CD4-positive, alpha-beta T cell (primary cell): ENCODE results near the gene CAPN10. TPM values are rescaled to one million over a fixed set of nuclear protein-coding genes. Genes with fewer than 3 reads are reported as not detected.

Experiments used
- ATAC-seq: fragments of 200-7000 bp; cut with Tn5 transposase; one replicate; pipeline ENCODE4 v1.10.0; 2022; ENCODE audit warnings: mild to moderate bottlenecking; ENCODE audit not compliant: poor library complexity
- CTCF ChIA-PET: fragments of 350-600 bp; sonication (Branson Sonifier 250); formaldehyde crosslinking; loops from one replicate; lab custom pipeline; 2021; ENCODE audit warnings: antibody characterized with exemption, inconsistent platforms; lab: Charles Lee
- POLR2A ChIA-PET: fragments of 350-600 bp; sonication (Branson Sonifier 250); formaldehyde crosslinking; loops from one replicate; lab custom pipeline; 2021; ENCODE audit warnings: antibody characterized with exemption, inconsistent platforms; lab: Charles Lee
- DNase-seq, 14 experiments: peaks; one replicate each; pipeline ENCODE4 v3.0.0-alpha.2; 2013 to 2020; ENCODE audit warnings: mixed read lengths in 2 of 14
- H3K27ac ChIP-seq, 2 donors: one replicate each; pipeline versions ENCODE4 v1.5.1 to v1.7.0; 2013; ENCODE audit warnings: low read length in 2 of 2, low read depth in 1 of 2, mild to moderate bottlenecking in 1 of 2
- H3K27me3 ChIP-seq, 2 experiments: 1 replicate in 1 of 2; 2 replicates in 1 of 2; pipeline versions ENCODE4 v1.6.1 to v1.7.0; 2013; ENCODE audit warnings: low read length in 2 of 2, control low read depth in 1 of 2, mild to moderate bottlenecking in 1 of 2, moderate library complexity in 1 of 2; ENCODE audit not compliant: insufficient read depth in 2 of 2, control insufficient read depth in 1 of 2
- H3K36me3 ChIP-seq: one replicate; pipeline ENCODE4 v1.6.1; 2013; ENCODE audit warnings: low read length, control low read depth; ENCODE audit not compliant: insufficient read depth
- H3K4me1 ChIP-seq: one replicate; pipeline ENCODE4 v1.6.1; 2013; ENCODE audit warnings: low read length, control low read depth; ENCODE audit not compliant: insufficient read depth
- H3K4me3 ChIP-seq: one replicate; pipeline ENCODE4 v1.5.1; 2013; ENCODE audit warnings: mild to moderate bottlenecking, low read length, moderate library complexity
- H3K9me3 ChIP-seq, 2 experiments: 1 replicate in 1 of 2; 2 replicates in 1 of 2; pipeline versions ENCODE4 v1.6.1 to v1.7.0; 2013; ENCODE audit warnings: low read length in 2 of 2, mild to moderate bottlenecking in 2 of 2, control low read depth in 1 of 2, moderate library complexity in 1 of 2; ENCODE audit not compliant: control insufficient read depth in 1 of 2, insufficient read depth in 1 of 2
- H3K27ac Mint-ChIP-seq: one replicate; pipeline ENCODE4 v1.8.0; 2020; ENCODE audit warnings: mixed read lengths
- H3K27me3 Mint-ChIP-seq: one replicate; pipeline ENCODE4 v1.8.0; 2021; ENCODE audit warnings: mixed read lengths
- H3K36me3 Mint-ChIP-seq: one replicate; pipeline ENCODE4 v1.8.0; 2021; ENCODE audit warnings: low read depth, mixed read lengths
- H3K4me1 Mint-ChIP-seq: one replicate; pipeline ENCODE4 v1.8.0; 2021; ENCODE audit warnings: low read depth, mixed read lengths
- H3K4me3 Mint-ChIP-seq: one replicate; pipeline ENCODE4 v1.8.0; 2020; ENCODE audit warnings: mild to moderate bottlenecking, mixed read lengths
- H3K9me3 Mint-ChIP-seq: one replicate; pipeline ENCODE4 v1.8.0; 2020; ENCODE audit warnings: mixed read lengths
- CTCF ChIP-seq: fragments of 200-600 bp; IDR thresholded peaks from one replicate; pipeline ENCODE4 v1.8.0; 2022; ENCODE audit warnings: antibody characterized with exemption, mild to moderate bottlenecking
- intact Hi-C, 2 experiments: fragments of 100-400 bp; cut with DNase I in 1 of 2; cut with micrococcal nuclease in 1 of 2; formaldehyde crosslinking; loops; one replicate each; pipeline versions ENCODE4 v1.15.1 to v1.9.0; 2023 to 2025; cut with DNase I, micrococcal nuclease
- total RNA-seq, 174 experiments: library from RNA in 2 of 174; stranded (reverse) in 2 of 174; gene quantifications; one replicate each; pipeline ENCODE4 v1.2.3 and lab custom pipeline; 2021 to 2026

CAPN10 gene
- total RNA-seq, 2 experiments from 2014 or later, result 40.6 to 42.1 TPM

- ATAC-seq (no peak), DNase-seq (no peak)
- Histone ChIP-seq H3K4me1 (peaks cover 70% of the 10 kb centered on the region), H3K36me3 (peaks cover 74% of the 10 kb centered on the region), H3K4me3 (no peak overlapping the region), H3K27me3 (no peaks in the 10 kb centered on the region), H3K27ac (no peak overlapping the region), H3K9me3 (no peaks in the 10 kb centered on the region)
- intact Hi-C loops, result no loop called here
- Mint-ChIP-seq H3K4me1 (peaks cover 30% of the 10 kb centered on the region), H3K9me3 (no peaks in the 10 kb centered on the region), H3K4me3 (no peak overlapping the region), H3K27ac (no peak overlapping the region), H3K36me3 (peaks cover 47% of the 10 kb centered on the region), H3K27me3 (no peaks in the 10 kb centered on the region)
- CTCF ChIA-PET, result interaction anchor here (2.1 kb wide), 1 partner anchor 9 kb away, joined by 5 read pairs; no protein-coding TSS in a partner anchor
- POLR2A ChIA-PET, result interaction anchor here (3.1 kb wide), 1 partner anchor 11 kb away, joined by 16 read pairs; the partner anchor contains the start of gene CAPN10
- TF ChIP-seq CTCF, result no peak
Observed at GRCh38 chr2:240575101-240575965, 11.2 kb upstream of the CAPN10 start.

GRCh38 chr2:240576036-240576435 lies 10.5 kb upstream of the CAPN10 start:
- POLR2A ChIA-PET, result interaction anchor here (1.1 to 3.1 kb wide), 2 partner anchors 7 to 10 kb away, joined by 3 to 16 read pairs; partner anchors contain the start of gene CAPN10
- CTCF ChIA-PET, result interaction anchor here (1.9 to 2.1 kb wide), 2 partner anchors 10 to 19 kb away, joined by 4 to 5 read pairs; no protein-coding TSS in a partner anchor
- H3K36me3 Mint-ChIP-seq, result peaks cover 43% of the 10 kb centered on the region

More at GRCh38 chr2:240576036-240576435, 10.5 kb upstream of the CAPN10 start:
- H3K36me3 ChIP-seq, result peaks cover 71% of the 10 kb centered on the region
- no peak for TF ChIP-seq CTCF
- H3K27ac Mint-ChIP-seq, result no peak overlapping the region
- H3K27me3 Mint-ChIP-seq, result no peaks in the 10 kb centered on the region
- H3K4me3 ChIP-seq, result no peak overlapping the region
- no peaks in the 10 kb centered on the region for H3K27me3 ChIP-seq
- H3K9me3 Mint-ChIP-seq, result no peaks in the 10 kb centered on the region
- no peak for DNase-seq
- H3K4me1 ChIP-seq, result peaks cover 65% of the 10 kb centered on the region
- no peaks in the 10 kb centered on the region for H3K9me3 ChIP-seq
- H3K27ac ChIP-seq, result no peak overlapping the region
- no peak for ATAC-seq
- no peak overlapping the region for H3K4me3 Mint-ChIP-seq
- H3K4me1 Mint-ChIP-seq, result peaks cover 23% of the 10 kb centered on the region
- intact Hi-C loops, result no loop called here
